Large intestine (tissue), 3 donors: ENCODE data around the gene SMARCD1. TPM values are rescaled to one million over a fixed set of nuclear protein-coding genes. Genes with fewer than 3 reads are reported as not detected.
A peak's percentile ranks its signal among the peaks of the same experiment; 100 is the strongest.

Experiments
- DNase-seq, 2 donors: peaks; one replicate each; pipeline versions ENCODE4 v3.0.0 to v3.0.0-alpha.2; 2013
- H3K27ac ChIP-seq: one replicate; pipeline ENCODE4 v1.5.1; 2013; ENCODE audit warnings: low read length
- H3K27me3 ChIP-seq: 2 replicates; pipeline ENCODE4 v1.6.1; 2013; ENCODE audit warnings: low read length; ENCODE audit not compliant: control insufficient read depth, insufficient read depth
- H3K36me3 ChIP-seq: 2 replicates; pipeline ENCODE4 v1.6.1; 2013; ENCODE audit warnings: low read length; ENCODE audit not compliant: control insufficient read depth, insufficient read depth
- H3K4me1 ChIP-seq: one replicate; pipeline ENCODE4 v1.6.1; 2013; ENCODE audit warnings: low read length; ENCODE audit not compliant: control insufficient read depth, insufficient read depth
- H3K4me3 ChIP-seq: one replicate; pipeline ENCODE4 v1.5.1; 2013; ENCODE audit warnings: low read length
- H3K9me3 ChIP-seq: one replicate; pipeline ENCODE4 v1.6.1; 2013; ENCODE audit warnings: mild to moderate bottlenecking, low read depth, low read length, moderate library complexity; ENCODE audit not compliant: control insufficient read depth
- WGBS: methylation state at CpG from one replicate; pipeline ENCODE4 v1.1.5; 2013; ENCODE audit warnings: low lambda C conversion rate; ENCODE audit not compliant: insufficient coverage; 5-methylcytosine and 5-hydroxymethylcytosine counted together
- polyA plus RNA-seq: library from polyadenylated mRNA; unstranded; fragments of 120-200 nt; gene quantifications from one replicate; pipeline ENCODE4 v1.2.1, GENCODE V29; 2013

SMARCD1 gene
- polyA plus RNA-seq, 1 donor: 63.3 TPM

DNA sequence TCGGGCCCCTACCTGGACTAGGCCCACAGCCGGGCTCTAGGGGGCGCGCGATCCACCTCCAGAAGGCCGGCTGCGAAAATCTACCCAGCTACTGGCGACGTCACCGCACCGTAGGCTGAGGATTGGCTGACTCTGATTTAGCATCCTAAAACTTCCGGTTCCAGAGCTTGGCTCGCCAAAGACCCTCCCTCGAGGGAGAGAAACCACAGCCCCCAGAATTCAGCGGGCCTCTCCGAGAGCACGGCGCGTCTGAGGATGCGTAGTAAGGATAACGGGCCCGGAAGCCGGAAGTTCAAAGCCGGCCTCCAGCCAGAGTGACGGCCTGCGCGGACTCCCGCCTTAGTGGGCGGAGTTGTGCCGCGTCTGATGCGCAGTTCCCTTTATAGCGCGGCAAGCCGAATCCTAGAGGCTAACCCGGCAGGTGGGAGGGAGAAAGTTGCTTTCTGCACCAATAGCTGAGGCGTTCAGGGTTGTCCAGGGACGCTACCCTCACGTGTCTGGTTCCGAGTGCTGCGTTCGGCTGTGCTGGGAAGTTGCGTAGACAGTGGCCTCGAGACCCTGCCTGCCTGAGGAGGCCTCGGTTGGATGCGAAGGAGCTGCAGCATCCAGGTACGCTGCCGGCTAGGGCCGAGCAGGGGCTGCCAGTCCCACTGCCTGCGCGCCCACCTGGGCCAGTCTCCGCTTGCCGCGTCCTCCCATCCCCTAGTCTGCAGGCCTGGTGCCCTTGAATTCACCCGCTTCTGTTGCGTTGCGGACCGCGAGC lies 26.7 kb downstream of the SMARCD1 start, which contains the start of gene COX14:
COX14 (plus strand) TSS at position 544 of the 763 bp plus-strand sequence. CDS start 7,808 bp downstream, outside the sequence.
- H3K4me1 ChIP-seq: peaks cover 50% of the 10 kb centered on the region
- H3K27me3 ChIP-seq: no peaks in the 10 kb centered on the region
- H3K36me3 ChIP-seq: peaks cover 31% of the 10 kb centered on the region
- peak within 1 kb of the TSS; percentile 95 for H3K27ac ChIP-seq
- peak within 1 kb of the TSS; percentile 89 for H3K4me3 ChIP-seq
- WGBS: no CpG with 5 or more reads among the region's 59 CpGs
- peak; percentile 99 to 100 for DNase-seq
- H3K9me3 ChIP-seq: no peaks in the 10 kb centered on the region

- no peak for DNase-seq
- peaks cover 25% of the 10 kb centered on the region for H3K36me3 ChIP-seq
- 0% methylated on average over 1 of the region's 26 CpGs for WGBS
Measured at GRCh38 chr12:50112456-50113218, 27.5 kb downstream of the SMARCD1 start.

DNA sequence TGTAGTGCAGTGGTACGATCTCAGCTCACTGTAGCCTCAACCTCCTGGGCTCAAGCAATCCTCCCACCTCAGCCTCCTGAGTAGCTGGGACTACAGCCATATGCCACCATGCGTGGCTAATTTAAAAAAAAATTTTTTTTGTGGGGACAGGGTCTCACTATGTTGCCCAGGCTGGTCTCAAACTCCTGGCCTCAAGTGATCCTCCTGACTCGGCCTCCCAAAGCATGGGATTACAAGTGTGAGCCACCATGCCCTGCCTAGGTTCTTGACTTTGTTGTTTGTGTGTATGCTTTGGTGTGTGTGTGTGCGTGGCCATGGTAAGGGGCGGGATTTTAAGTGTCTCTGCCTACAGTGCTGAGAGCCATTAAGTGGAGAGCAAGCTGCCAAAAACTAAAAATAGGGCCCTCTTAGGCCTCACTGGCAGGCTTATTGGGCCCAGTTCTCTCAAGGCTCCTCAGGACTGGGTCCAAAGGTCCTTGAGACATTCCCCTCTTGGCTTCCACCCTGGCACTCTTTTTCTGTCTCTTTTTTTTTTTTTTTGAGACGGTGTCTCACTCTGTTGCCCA lies 32.0 kb downstream of the SMARCD1 start:
- H3K27ac ChIP-seq: no peak overlapping the region
- H3K36me3 ChIP-seq: peaks cover 31% of the 10 kb centered on the region
- H3K27me3 ChIP-seq: no peaks in the 10 kb centered on the region
- peaks cover 19% of the 10 kb centered on the region for H3K4me1 ChIP-seq
- no peak overlapping the region for H3K4me3 ChIP-seq
- DNase-seq: no peak
- no CpG with 5 or more reads among the region's 6 CpGs for WGBS
- no peaks in the 10 kb centered on the region for H3K9me3 ChIP-seq

More at GRCh38 chr12:50112456-50113218, 27.5 kb downstream of the SMARCD1 start:
- Histone ChIP-seq H3K27ac (peak overlapping the region; percentile 95), H3K9me3 (no peaks in the 10 kb centered on the region), H3K27me3 (no peaks in the 10 kb centered on the region), H3K4me1 (peaks cover 46% of the 10 kb centered on the region), H3K4me3 (peak overlapping the region; percentile 89)

GRCh38 chr12:50119387-50119786 lies 34.2 kb downstream of the SMARCD1 start:
- H3K27me3 ChIP-seq: no peaks in the 10 kb centered on the region
- WGBS: no CpG with 5 or more reads among the region's 2 CpGs
- no peak overlapping the region for H3K27ac ChIP-seq
- H3K36me3 ChIP-seq: peaks cover 45% of the 10 kb centered on the region
- H3K4me3 ChIP-seq: no peak overlapping the region
- no peak for DNase-seq
- peaks cover 15% of the 10 kb centered on the region for H3K4me1 ChIP-seq
- no peaks in the 10 kb centered on the region for H3K9me3 ChIP-seq

DNA sequence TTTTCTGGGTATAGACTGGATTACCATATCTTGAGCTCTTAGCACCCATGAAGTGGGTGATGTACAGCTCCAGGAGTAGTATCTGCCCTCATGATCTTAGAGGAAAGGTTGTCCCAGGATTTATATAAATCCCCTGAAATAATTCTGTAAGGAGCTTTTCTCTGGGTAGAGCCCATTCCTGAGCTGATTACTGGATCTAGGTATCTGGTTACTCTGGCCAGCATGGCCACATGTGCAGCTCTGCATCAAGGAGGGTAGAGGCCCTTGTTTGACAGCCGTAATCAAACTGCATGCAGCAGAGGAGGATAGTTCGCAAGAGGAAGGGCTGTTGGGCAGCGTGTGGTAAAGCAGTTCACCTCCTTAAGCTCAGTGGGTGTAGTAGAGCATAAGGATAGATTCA lies 35.4 kb downstream of the SMARCD1 start:
- peaks cover 48% of the 10 kb centered on the region for H3K36me3 ChIP-seq
- no peak for DNase-seq
- H3K9me3 ChIP-seq: no peaks in the 10 kb centered on the region
- peaks cover 15% of the 10 kb centered on the region for H3K4me1 ChIP-seq
- H3K4me3 ChIP-seq: no peak overlapping the region
- H3K27me3 ChIP-seq: no peaks in the 10 kb centered on the region
- no CpG with 5 or more reads among the region's 3 CpGs for WGBS
- peak overlapping the region; percentile 5 for H3K27ac ChIP-seq

- Histone ChIP-seq H3K4me3 (no peak overlapping the region), H3K36me3 (peaks cover 44% of the 10 kb centered on the region), H3K27me3 (no peaks in the 10 kb centered on the region), H3K27ac (peak overlapping the region; percentile 5), H3K9me3 (no peaks in the 10 kb centered on the region), H3K4me1 (peaks cover 15% of the 10 kb centered on the region)
- no peak for DNase-seq
- no CpG with 5 or more reads among the region's 3 CpGs for WGBS
Measured at GRCh38 chr12:50120953-50121352, 35.8 kb downstream of the SMARCD1 start.

- Histone ChIP-seq H3K4me1 (peaks cover 15% of the 10 kb centered on the region), H3K27ac (no peak overlapping the region), H3K4me3 (no peak overlapping the region), H3K36me3 (peaks cover 43% of the 10 kb centered on the region), H3K27me3 (no peaks in the 10 kb centered on the region), H3K9me3 (no peaks in the 10 kb centered on the region)
- DNase-seq: peak in 1 of 2 donors; percentile 71
- no CpG with 5 or more reads among the region's 5 CpGs for WGBS
Measured at GRCh38 chr12:50121641-50122040, 36.5 kb downstream of the SMARCD1 start.

DNA sequence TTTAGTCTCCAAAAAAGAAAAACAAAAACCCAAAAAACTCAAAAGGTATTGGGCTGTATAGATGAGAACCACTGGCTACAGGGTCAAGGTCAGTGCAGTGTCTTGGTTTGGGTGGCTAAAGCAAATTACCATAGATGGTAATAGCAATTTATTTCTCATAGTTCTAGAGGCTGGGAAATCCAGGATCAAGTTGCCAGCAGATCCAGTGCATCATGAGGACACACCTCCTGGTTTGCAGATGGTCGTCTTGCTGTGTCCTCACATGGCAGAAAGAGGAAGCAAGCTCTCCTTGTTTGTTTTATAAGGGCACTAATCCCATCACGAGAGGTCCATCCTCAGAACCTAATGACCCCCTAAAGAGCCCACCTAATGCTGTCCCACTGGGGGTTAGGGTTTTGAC lies 38.1 kb downstream of the SMARCD1 start:
- H3K36me3 ChIP-seq: peaks cover 51% of the 10 kb centered on the region
- WGBS: no CpG with 5 or more reads among the region's 2 CpGs
- no peaks in the 10 kb centered on the region for H3K27me3 ChIP-seq
- no peak overlapping the region for H3K4me3 ChIP-seq
- H3K9me3 ChIP-seq: no peaks in the 10 kb centered on the region
- peaks cover 12% of the 10 kb centered on the region for H3K4me1 ChIP-seq
- no peak overlapping the region for H3K27ac ChIP-seq
- no peak for DNase-seq

- Histone ChIP-seq H3K27ac (no peak overlapping the region), H3K4me1 (no peaks in the 10 kb centered on the region), H3K36me3 (peaks cover 51% of the 10 kb centered on the region), H3K27me3 (no peaks in the 10 kb centered on the region), H3K4me3 (no peak overlapping the region), H3K9me3 (no peaks in the 10 kb centered on the region)
- DNase-seq: no peak
- WGBS: no CpG with 5 or more reads among the region's 2 CpGs
Measured at GRCh38 chr12:50127546-50127945, 42.4 kb downstream of the SMARCD1 start.

- Histone ChIP-seq H3K4me1 (no peaks in the 10 kb centered on the region), H3K4me3 (no peak overlapping the region), H3K27me3 (no peaks in the 10 kb centered on the region), H3K36me3 (peaks cover 54% of the 10 kb centered on the region), H3K9me3 (no peaks in the 10 kb centered on the region), H3K27ac (no peak overlapping the region)
- no CpG with 5 or more reads among the region's 4 CpGs for WGBS
- DNase-seq: no peak
Measured at GRCh38 chr12:50129290-50129689, 44.1 kb downstream of the SMARCD1 start.
